Cardiac ventricle fibroblast (primary cell): ENCODE measurements around the gene IFNB1. TPM values are rescaled to one million over a fixed set of nuclear protein-coding genes. Genes with fewer than 3 reads are reported as not detected.

Experiments
- total RNA-seq: library from RNA; depleted of rRNA; stranded (reverse); fragments of >200 nt; gene quantifications from 2 replicates; pipeline ENCODE4 v1.2.3, GENCODE V29; 2015

IFNB1 gene
- total RNA-seq: not detected in 2 replicates

GRCh38 chr9:21077781-21078180, at the start of gene IFNB1:
Gene IFNB1 (minus strand): TSS chr9:21077942. CDS start chr9:21077869, 73 bp downstream.

GRCh38 chr9:21031091-21031807, 46.5 kb downstream of the IFNB1 start, which contains the start of gene HACD4:
Gene HACD4 (minus strand): TSS chr9:21031640. CDS start chr9:21031590, 50 bp downstream.

Other genes starting within 250 kb of the IFNB1 start
- gene HACD4, start 46.3 kb downstream of the IFNB1 start, total RNA-seq: 1.3 and 1.7 TPM in 2 replicates
- not detected in 2 replicates for gene IFNW1, start 63.9 kb upstream of the IFNB1 start, total RNA-seq
- gene IFNA21, start 88.7 kb upstream of the IFNB1 start, total RNA-seq: not detected in 2 replicates
- not detected in 2 replicates for gene IFNA4, start 109.6 kb upstream of the IFNB1 start, total RNA-seq
- not detected in 2 replicates for gene IFNA7, start 124.3 kb upstream of the IFNB1 start, total RNA-seq
- not detected in 2 replicates for gene IFNA10, start 129.2 kb upstream of the IFNB1 start, total RNA-seq
- not detected in 2 replicates for gene IFNA16, start 139.4 kb upstream of the IFNB1 start, total RNA-seq
- not detected in 2 replicates for gene IFNA17, start 150.3 kb upstream of the IFNB1 start, total RNA-seq
- not detected in 2 replicates for gene IFNA14, start 162.1 kb upstream of the IFNB1 start, total RNA-seq
- gene IFNA5, start 227.4 kb upstream of the IFNB1 start, total RNA-seq: not detected in 2 replicates